ENCODE data around the gene VGLL4.
"Not testable (repeated sequence)": the region's sequence is repeated elsewhere in the genome, so short reads cannot be mapped to it uniquely, and the experiment has no call there.

The VGLL4 gene

GRCh38 chr3:11643605-11644087 is at the start of gene VGLL4:
Gene VGLL4, minus strand, starts transcription at chr3:11643915. Its CDS starts 397 bp downstream, at chr3:11643518.
- DNase-seq (ENCODE audit: low read depth), result peak; percentile 90

GRCh38 chr3:11692532-11692813 is 48.8 kb upstream of the VGLL4 start:
- DNase-seq (ENCODE audit: low read depth), result no peak

DNA sequence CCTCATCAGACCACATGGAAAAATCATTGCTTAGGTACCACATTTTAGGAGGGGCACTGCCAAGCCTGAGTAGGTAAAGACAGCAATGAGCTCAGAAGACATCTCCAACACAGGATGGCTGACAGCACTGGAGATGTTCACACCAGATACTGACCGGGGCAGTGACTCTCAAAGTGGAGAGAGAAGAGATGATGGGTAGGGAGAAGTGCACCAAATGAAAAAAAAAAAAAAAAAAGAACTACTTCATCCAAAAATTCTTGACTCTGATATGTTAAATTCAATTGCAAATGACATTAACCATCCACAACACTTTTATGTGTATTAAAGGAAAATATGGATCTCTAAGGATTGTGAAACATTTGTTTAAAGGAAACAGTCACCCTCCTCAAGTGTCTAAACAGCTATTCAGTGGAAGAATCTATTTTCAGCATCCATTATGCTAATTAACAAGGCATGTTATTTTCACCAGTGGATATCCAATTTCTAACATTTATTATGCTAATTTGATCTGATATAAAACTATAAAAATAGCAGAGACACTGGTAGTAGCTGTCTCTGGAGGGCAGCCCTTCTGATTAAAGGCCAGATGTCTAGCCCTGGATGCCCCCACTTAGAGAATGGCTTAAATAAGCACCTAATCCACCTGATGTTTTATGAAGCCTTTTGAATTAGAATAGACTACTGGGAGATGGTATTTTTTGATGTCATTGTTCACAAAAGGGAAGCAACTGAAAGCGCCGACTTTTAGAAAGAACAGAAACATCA is 48.2 kb upstream of the VGLL4 start:
- DNase-seq (ENCODE audit: low read depth), result no peak

DNA sequence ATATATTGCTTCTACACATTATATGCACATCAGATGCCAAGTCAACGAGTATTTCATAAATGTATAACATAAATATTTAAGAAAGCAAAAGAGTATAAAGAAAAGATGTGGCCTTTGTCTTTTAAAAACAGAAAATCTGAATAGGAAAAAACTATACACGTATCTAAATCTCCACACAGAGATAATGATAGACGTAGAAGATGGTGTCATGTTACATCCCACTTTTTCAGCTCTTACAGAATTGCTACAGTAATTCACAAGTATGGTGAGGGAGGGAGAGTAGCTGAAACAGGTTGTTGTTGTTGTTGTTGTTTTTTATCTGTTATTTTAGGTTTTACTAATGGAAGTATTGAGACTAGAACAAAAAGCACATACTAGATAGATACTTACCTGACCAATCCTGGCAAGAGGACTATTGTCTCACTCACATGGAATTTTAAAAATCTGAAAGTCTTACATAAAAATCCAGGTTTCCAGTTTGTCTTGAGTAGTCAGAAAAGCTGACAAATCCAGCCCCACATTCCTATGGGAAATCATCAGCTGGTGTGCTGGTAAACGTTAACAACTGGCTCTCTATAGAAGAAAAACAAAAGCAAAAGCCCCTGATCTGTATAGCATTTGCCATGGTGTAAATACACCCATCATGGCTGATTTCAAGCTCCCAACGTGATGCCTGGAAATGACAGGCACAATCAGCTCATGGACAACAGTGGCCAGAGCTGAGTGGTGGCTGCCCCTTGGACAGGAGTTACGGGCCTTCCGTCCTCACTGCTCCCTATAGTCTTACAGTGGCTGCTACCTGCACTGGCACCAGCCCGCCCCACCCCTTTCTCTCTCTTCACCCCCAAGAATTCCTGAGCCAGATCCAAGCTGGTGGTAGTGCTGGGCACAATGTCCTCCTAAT is 47.4 kb upstream of the VGLL4 start:
- DNase-seq (ENCODE audit: low read depth), result peak; percentile 74

- no peak for DNase-seq (ENCODE audit: low read depth)
Observed at GRCh38 chr3:11689749-11690148, 46.0 kb upstream of the VGLL4 start.

GRCh38 chr3:11684980-11685379 is 41.3 kb upstream of the VGLL4 start:
- not testable (repeated sequence) for DNase-seq (ENCODE audit: low read depth)

DNA sequence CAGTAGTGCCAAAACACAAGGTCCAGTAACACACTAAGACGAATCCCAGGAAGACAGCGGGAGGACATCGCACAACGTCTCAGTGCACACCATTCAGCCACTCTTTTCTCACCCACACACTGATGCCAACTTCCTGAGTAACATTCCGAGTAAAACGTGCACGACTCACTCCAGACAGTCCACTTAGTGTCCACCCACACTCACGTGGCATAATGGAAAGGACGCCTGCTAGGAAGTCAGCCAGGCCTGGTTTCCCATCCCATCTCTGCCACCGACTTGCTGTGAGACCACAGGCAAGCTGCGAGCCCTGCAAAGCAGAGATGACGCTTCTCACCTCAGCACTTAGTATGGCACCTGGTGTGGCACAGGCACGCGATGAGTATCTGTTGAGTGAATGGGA is 36.8 kb upstream of the VGLL4 start:
- no peak for DNase-seq (ENCODE audit: low read depth)

- DNase-seq (ENCODE audit: low read depth), result no peak
Observed at GRCh38 chr3:11679964-11680363, 36.2 kb upstream of the VGLL4 start.

GRCh38 chr3:11672363-11672762 is 28.6 kb upstream of the VGLL4 start:
- no peak for DNase-seq (ENCODE audit: low read depth)

DNA sequence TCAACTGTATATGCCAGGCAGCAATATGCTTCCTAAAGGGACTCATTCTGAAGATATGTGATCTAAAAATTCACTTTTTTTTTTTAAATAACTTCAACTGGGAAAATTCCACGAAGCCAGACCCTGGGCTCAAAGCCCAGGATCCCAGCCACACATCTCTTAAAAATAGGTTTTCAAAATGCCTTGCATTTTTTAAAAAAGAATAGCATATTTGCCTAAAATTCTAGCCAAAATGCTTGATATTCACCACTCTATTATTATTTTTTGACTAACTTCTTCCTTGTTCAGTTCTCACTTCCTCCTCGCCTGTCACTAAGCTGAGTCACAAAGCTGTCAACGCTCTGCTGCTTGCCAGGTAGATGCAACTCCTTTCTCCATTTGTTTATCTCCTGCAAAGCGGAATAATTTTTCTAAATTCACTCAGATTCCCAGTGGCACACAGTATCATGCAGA is 28.0 kb upstream of the VGLL4 start:
- DNase-seq (ENCODE audit: low read depth), result peak; percentile 32

GRCh38 chr3:11668243-11669235 is 24.8 kb upstream of the VGLL4 start:
- DNase-seq (ENCODE audit: low read depth), result peak; percentile 38

- no peak for DNase-seq (ENCODE audit: low read depth)
Observed at GRCh38 chr3:11665331-11665730, 21.6 kb upstream of the VGLL4 start.

GRCh38 chr3:11662392-11662990 is 18.8 kb upstream of the VGLL4 start:
- no peak for DNase-seq (ENCODE audit: low read depth)

DNA sequence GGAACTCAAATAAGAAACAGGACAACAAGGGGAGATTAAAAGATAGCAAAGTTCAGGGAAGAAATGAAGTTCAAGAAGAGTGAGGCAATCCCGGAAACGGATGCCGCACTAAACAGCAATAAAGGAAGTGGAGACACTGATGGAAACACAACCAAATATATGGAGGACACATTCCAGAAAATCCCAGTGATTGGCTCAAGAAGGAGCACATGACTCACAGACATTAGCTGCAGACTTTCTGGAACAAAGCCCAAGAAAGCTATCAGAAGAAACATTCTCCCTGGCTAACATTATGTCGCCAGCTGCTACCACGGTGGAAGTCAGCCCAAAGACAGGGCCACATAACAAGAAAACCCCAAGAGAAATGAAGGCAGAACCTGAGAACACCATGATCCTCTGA is 18.1 kb upstream of the VGLL4 start:
- DNase-seq (ENCODE audit: low read depth), result peak; percentile 85

- no peak for DNase-seq (ENCODE audit: low read depth)
Observed at GRCh38 chr3:11661052-11661656, 17.4 kb upstream of the VGLL4 start.

DNA sequence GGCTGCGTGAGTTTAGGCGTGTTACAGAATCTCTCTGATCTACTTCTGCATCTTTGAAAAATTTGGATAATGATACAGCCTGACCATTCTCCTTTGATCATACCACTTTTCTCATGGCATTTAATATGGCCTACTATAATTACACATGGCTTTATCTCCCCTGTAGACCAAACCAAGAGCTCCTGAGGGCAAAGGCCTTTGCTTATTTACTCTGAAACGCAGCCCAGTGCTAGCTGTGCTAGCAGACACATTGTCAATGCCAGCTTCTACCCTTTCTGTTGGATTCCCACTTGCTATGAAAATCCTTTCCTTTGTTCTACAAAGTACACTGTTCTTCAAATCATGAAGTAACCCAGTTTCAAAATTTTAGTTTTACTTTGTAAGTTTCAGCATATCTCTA is 16.5 kb upstream of the VGLL4 start:
- no peak for DNase-seq (ENCODE audit: low read depth)

DNA sequence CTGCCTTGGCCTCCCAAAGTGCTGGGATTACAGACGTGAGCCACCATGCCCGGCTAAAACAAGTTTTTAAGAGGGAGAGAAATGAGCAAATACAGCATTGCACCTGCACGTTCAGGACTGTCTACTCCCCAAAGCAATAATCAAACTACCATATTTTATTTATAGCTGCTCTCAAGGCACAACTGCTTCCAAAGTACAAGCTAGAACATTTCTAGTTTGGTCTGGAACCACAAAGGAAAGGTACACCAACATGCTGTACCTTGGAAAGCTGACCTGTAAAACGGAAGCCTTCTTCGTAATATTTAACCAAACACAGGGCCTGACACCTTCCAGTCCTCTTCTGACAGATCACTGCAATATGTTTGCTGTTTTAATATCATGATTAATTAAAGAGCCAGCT is 14.5 kb upstream of the VGLL4 start:
- no peak for DNase-seq (ENCODE audit: low read depth)

DNA sequence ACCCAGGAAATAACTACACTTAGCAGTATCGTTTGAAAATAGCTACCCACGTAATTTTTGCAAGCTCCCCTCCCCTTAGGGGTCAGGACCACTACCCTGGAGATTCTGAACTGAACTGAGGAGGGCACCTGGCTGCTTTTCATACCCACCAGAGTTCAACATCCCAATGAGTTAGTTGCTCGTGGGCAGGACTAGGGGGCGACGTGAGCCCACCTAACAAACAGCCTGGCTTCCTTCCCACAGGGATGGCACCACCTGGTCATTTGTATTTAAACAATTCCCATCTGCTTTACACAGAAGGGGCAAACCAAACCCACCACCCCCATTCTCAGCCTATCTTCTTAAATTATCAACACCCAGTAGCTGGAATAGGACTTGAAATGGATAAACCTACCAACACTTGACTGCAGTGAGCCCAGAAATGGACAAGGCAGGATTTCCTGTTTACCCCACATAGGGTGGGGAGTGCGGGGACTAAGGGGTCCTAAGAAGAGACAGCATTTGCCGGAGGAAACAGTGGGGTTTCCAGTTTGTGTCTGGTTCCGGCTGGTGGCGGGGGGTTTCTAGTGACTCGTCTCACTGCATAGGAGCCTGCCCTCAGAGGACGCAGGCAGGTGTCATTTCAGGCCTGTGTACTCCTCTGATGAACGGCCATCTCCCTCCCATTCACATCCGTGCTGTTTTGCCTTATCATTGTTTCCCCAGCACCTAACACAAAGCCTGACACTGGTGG is 11.6 kb upstream of the VGLL4 start:
- DNase-seq (ENCODE audit: low read depth), result no peak

GRCh38 chr3:11654166-11654565 is 10.5 kb upstream of the VGLL4 start:
- no peak for DNase-seq (ENCODE audit: low read depth)

GRCh38 chr3:11653298-11654055 is 9.8 kb upstream of the VGLL4 start:
- DNase-seq (ENCODE audit: low read depth), result no peak

Measured in iris pigment epithelial cell (primary cell).